Endothelial cell of umbilical vein (primary cell): ENCODE data around the gene DMD. TPM values are rescaled to one million over a fixed set of nuclear protein-coding genes. Genes with fewer than 3 reads are reported as not detected.

Experiments
- BruUV-seq: library from RNA; stranded (reverse); fragments of 400-500 nt; replicated peaks from 2 replicates; lab custom pipeline; 2021; lab: Mats Ljungman, UMichigan
- CTCF ChIA-PET: fragments of 300-600, 350-600 bp; sonication (Branson Sonifier 250); formaldehyde crosslinking; loops from one replicate; lab custom pipeline; 2021; ENCODE audit warnings: antibody characterized with exemption, inconsistent platforms; lab: Charles Lee
- POLR2A ChIA-PET: fragments of 300-600, 350-600 bp; sonication (Branson Sonifier 250); formaldehyde crosslinking; loops from one replicate; lab custom pipeline; 2021; ENCODE audit warnings: antibody characterized with exemption, inconsistent platforms; lab: Charles Lee
- DNase-seq: peaks from one replicate; pipeline ENCODE4 v3.0.0-alpha.2; 2011; ENCODE audit warnings: low read depth, low spot score
- FAIRE-seq: peaks from 2 replicates; lab custom pipeline; 2011; peaks lifted over from hg19 to GRCh38; lab: Jason Lieb, UNC
- H2AFZ ChIP-seq: 2 replicates; pipeline ENCODE4 v1.6.0; 2012; ENCODE audit warnings: low read depth, low read length, control low read depth, inconsistent platforms
- H3K27ac ChIP-seq: 2 replicates; pipeline ENCODE4 v1.5.1; 2011; ENCODE audit warnings: low read depth, mild to moderate bottlenecking, control low read depth, low read length, moderate library complexity; ENCODE audit not compliant: insufficient read depth
- H3K27me3 ChIP-seq, 2 experiments: 2 replicates each; pipeline versions ENCODE4 v1.6.0 to v1.6.1; 2011; ENCODE audit warnings: low read length in 2 of 2, mixed read lengths in 1 of 2; ENCODE audit not compliant: control insufficient read depth in 2 of 2, insufficient read depth in 2 of 2
- H3K36me3 ChIP-seq, 2 experiments: 2 replicates in 1 of 2; 3 replicates in 1 of 2; pipeline ENCODE4 v1.5.1; 2011; ENCODE audit warnings: low read length in 2 of 2, mild to moderate bottlenecking in 1 of 2, moderate library complexity in 1 of 2; ENCODE audit not compliant: control insufficient read depth in 2 of 2, insufficient read depth in 2 of 2; ENCODE audit errors: extremely low read depth in 1 of 2
- H3K4me1 ChIP-seq: 3 replicates; pipeline ENCODE4 v1.5.1; 2011; ENCODE audit warnings: mild to moderate bottlenecking, low read length; ENCODE audit not compliant: control insufficient read depth, insufficient read depth; ENCODE audit errors: extremely low read depth
- H3K4me2 ChIP-seq: 2 replicates; pipeline ENCODE4 v1.6.1; 2011; ENCODE audit warnings: low read length, control low read depth, mixed read lengths; ENCODE audit not compliant: insufficient read depth
- H3K4me3 ChIP-seq, 3 experiments: fragments of 200-600 bp in 1 of 3; sonication (generic), shearing (Covaris generic) in 1 of 3; replicated peaks in 1 of 3; 2 replicates each; pipeline ENCODE4 v1.5.1; 2011 to 2016; ENCODE audit warnings: control low read depth in 3 of 3, low read length in 3 of 3, mild to moderate bottlenecking in 2 of 3, inconsistent platforms in 1 of 3, low read depth in 1 of 3, moderate library complexity in 1 of 3; ENCODE audit not compliant: insufficient read depth in 1 of 3
- H3K79me2 ChIP-seq: 2 replicates; pipeline ENCODE4 v1.6.0; 2012; ENCODE audit warnings: low read length, inconsistent platforms; ENCODE audit not compliant: control insufficient read depth, insufficient read depth
- H3K9ac ChIP-seq: replicated peaks from 2 replicates; pipeline ENCODE3; 2011; ENCODE audit warnings: low read length, control low read depth; ENCODE audit not compliant: insufficient read depth; ENCODE audit errors: extremely low read depth
- H3K9me1 ChIP-seq: replicated peaks from 3 replicates; pipeline ENCODE4 v1.6.0; 2011; ENCODE audit warnings: mild to moderate bottlenecking, low read length; ENCODE audit not compliant: control insufficient read depth, insufficient read depth; ENCODE audit errors: extremely low read depth
- H3K9me3 ChIP-seq: replicated peaks from 2 replicates; pipeline ENCODE4 v1.5.1; 2012; ENCODE audit warnings: low read length, inconsistent platforms; ENCODE audit not compliant: control insufficient read depth, insufficient read depth
- H4K20me1 ChIP-seq: replicated peaks from 2 replicates; pipeline ENCODE3; 2011; ENCODE audit warnings: mild to moderate bottlenecking, low read length; ENCODE audit not compliant: control insufficient read depth, insufficient read depth; ENCODE audit errors: extremely low read depth
- CTCF ChIP-seq, 2 donors: IDR thresholded peaks; 1 replicate in 1 of 2; 2 replicates in 1 of 2; pipeline ENCODE4 v1.5.1; 2011; ENCODE audit warnings: low read length in 2 of 2, mild to moderate bottlenecking in 2 of 2, moderate library complexity in 2 of 2, control low read depth in 1 of 2, inconsistent platforms in 1 of 2, low read depth in 1 of 2; ENCODE audit not compliant: insufficient read depth in 1 of 2; ENCODE audit errors: extremely low read depth in 1 of 2
- EZH2 ChIP-seq: IDR thresholded peaks from 2 replicates; pipeline ENCODE4 v1.6.1; 2012; ENCODE audit warnings: borderline replicate concordance, low read depth, mild to moderate bottlenecking, moderate library complexity, low read length, inconsistent platforms; ENCODE audit not compliant: severe bottlenecking
- FOS ChIP-seq: IDR thresholded peaks from 2 replicates; pipeline ENCODE4 v1.6.1; 2011; ENCODE audit warnings: mild to moderate bottlenecking, low read length, moderate library complexity, borderline replicate concordance; ENCODE audit not compliant: insufficient read depth
- GATA2 ChIP-seq: IDR thresholded peaks from 2 replicates; pipeline ENCODE4 v1.7.0; 2011; ENCODE audit warnings: low read depth, mild to moderate bottlenecking, moderate library complexity, mixed read lengths, low read length; ENCODE audit not compliant: insufficient read length, insufficient read depth
- JUN ChIP-seq: IDR thresholded peaks from 2 replicates; pipeline ENCODE4 v1.6.1; 2011; ENCODE audit warnings: borderline replicate concordance, low read depth; ENCODE audit not compliant: insufficient read length, insufficient read depth
- MAX ChIP-seq: IDR thresholded peaks from 2 replicates; pipeline ENCODE4 v1.6.1; 2011; ENCODE audit not compliant: insufficient read depth, insufficient read length
- MYC ChIP-seq: IDR thresholded peaks from one replicate; pipeline ENCODE4 v1.6.1; 2011; ENCODE audit warnings: mild to moderate bottlenecking, low read depth, low read length
- POLR2A ChIP-seq: IDR thresholded peaks from 2 replicates; pipeline ENCODE4 v1.6.1; 2012; ENCODE audit warnings: low read depth, mild to moderate bottlenecking, control low read depth, low read length
- POLR2AphosphoS5 ChIP-seq: IDR thresholded peaks from 2 replicates; pipeline ENCODE4 v1.6.1; 2012; ENCODE audit warnings: low read depth, mild to moderate bottlenecking, control low read depth, low read length, moderate library complexity; ENCODE audit not compliant: insufficient read depth
- dilution Hi-C: fragments of 300-500 bp; cut with MboI; formaldehyde crosslinking; loops from one replicate; pipeline ENCODE4 v1.15.0; 2019; ENCODE audit warnings: low sequenced_read_pairs; ENCODE audit not compliant: extremely low pct_ligation_motif_present
- intact Hi-C: fragments of 100-400 bp; cut with micrococcal nuclease; formaldehyde crosslinking; loops from one replicate; pipeline ENCODE4 v1.10.0; 2022
- polyA plus RNA-seq, 4 experiments: library from polyadenylated mRNA; depleted of rRNA in 3 of 4; stranded (reverse) in 3 of 4; unstranded in 1 of 4; fragments of >200 nt; gene quantifications; 2 replicates each; pipeline versions ENCODE4 v1.2.1 to v1.2.3, GENCODE V29; 2011 to 2012; ENCODE audit warnings: missing spikeins in 1 of 4
- total RNA-seq: library from RNA; stranded (reverse); gene quantifications from 2 replicates; pipeline ENCODE4 v1.2.3, GENCODE V29; 2021

Gene DMD
- total and polyA plus RNA-seq, 2 donors (not counting 3 experiments of a cell fraction or from before 2014, with no cell fraction given): 7.3 to 9.0 TPM

GRCh38 chrX:31255310-31256033, 1955.9 kb downstream of the DMD start:
- no peak overlapping the region for H3K4me3 ChIP-seq
- ChIA-PET POLR2A (no interaction called here), CTCF (no interaction called here)
- BruUV-seq: no TSS peak
- FAIRE-seq: no peak
- no peaks in the 10 kb centered on the region for H3K9me3 ChIP-seq
- dilution Hi-C loops: no loop called here
- no peak for DNase-seq
- no peak overlapping the region for H2AFZ ChIP-seq
- no peaks in the 10 kb centered on the region for H3K27me3 ChIP-seq
- H3K9ac ChIP-seq: no peak overlapping the region
- no peaks in the 10 kb centered on the region for H3K79me2 ChIP-seq
- intact Hi-C loops: no loop called here
- H3K4me1 ChIP-seq: peaks cover 3% of the 10 kb centered on the region
- H3K4me2 ChIP-seq: no peak overlapping the region
- no peak overlapping the region for H3K27ac ChIP-seq
- H3K36me3 ChIP-seq: no peaks in the 10 kb centered on the region
- TF ChIP-seq MAX (no peak), POLR2AphosphoS5 (no peak), POLR2A (no peak), FOS (no peak), MYC (no peak), GATA2 (no peak), JUN (no peak), EZH2 (no peak), CTCF (IDR thresholded peaks at IDR 0.05; ENCODE audit: extremely low read depth in 1 of 2, insufficient read depth in 1 of 2, low read depth in 1 of 2, low read length in 2 of 2) (no peak)
- H3K9me1 ChIP-seq: no peaks in the 10 kb centered on the region
- no peaks in the 10 kb centered on the region for H4K20me1 ChIP-seq
